CD4-positive, alpha-beta T cell (primary cell): Measurements from ENCODE around the gene GALNT2. TPM values are rescaled to one million over a fixed set of nuclear protein-coding genes. Genes with fewer than 3 reads are reported as not detected.

ENCODE experiments used
- ATAC-seq: fragments of 200-7000 bp; cut with Tn5 transposase; one replicate; pipeline ENCODE4 v1.10.0; 2022; ENCODE audit warnings: mild to moderate bottlenecking; ENCODE audit not compliant: poor library complexity
- CTCF ChIA-PET: fragments of 350-600 bp; sonication (Branson Sonifier 250); formaldehyde crosslinking; loops from one replicate; lab custom pipeline; 2021; ENCODE audit warnings: antibody characterized with exemption, inconsistent platforms; lab: Charles Lee
- POLR2A ChIA-PET: fragments of 350-600 bp; sonication (Branson Sonifier 250); formaldehyde crosslinking; loops from one replicate; lab custom pipeline; 2021; ENCODE audit warnings: antibody characterized with exemption, inconsistent platforms; lab: Charles Lee
- DNase-seq, 14 experiments: peaks; one replicate each; pipeline ENCODE4 v3.0.0-alpha.2; 2013 to 2020; ENCODE audit warnings: mixed read lengths in 2 of 14
- H3K27ac ChIP-seq, 2 donors: one replicate each; pipeline versions ENCODE4 v1.5.1 to v1.7.0; 2013; ENCODE audit warnings: low read length in 2 of 2, low read depth in 1 of 2, mild to moderate bottlenecking in 1 of 2
- H3K27me3 ChIP-seq, 2 experiments: 1 replicate in 1 of 2; 2 replicates in 1 of 2; pipeline versions ENCODE4 v1.6.1 to v1.7.0; 2013; ENCODE audit warnings: low read length in 2 of 2, control low read depth in 1 of 2, mild to moderate bottlenecking in 1 of 2, moderate library complexity in 1 of 2; ENCODE audit not compliant: insufficient read depth in 2 of 2, control insufficient read depth in 1 of 2
- H3K36me3 ChIP-seq: one replicate; pipeline ENCODE4 v1.6.1; 2013; ENCODE audit warnings: low read length, control low read depth; ENCODE audit not compliant: insufficient read depth
- H3K4me1 ChIP-seq: one replicate; pipeline ENCODE4 v1.6.1; 2013; ENCODE audit warnings: low read length, control low read depth; ENCODE audit not compliant: insufficient read depth
- H3K4me3 ChIP-seq: one replicate; pipeline ENCODE4 v1.5.1; 2013; ENCODE audit warnings: mild to moderate bottlenecking, low read length, moderate library complexity
- H3K9me3 ChIP-seq, 2 experiments: 1 replicate in 1 of 2; 2 replicates in 1 of 2; pipeline versions ENCODE4 v1.6.1 to v1.7.0; 2013; ENCODE audit warnings: low read length in 2 of 2, mild to moderate bottlenecking in 2 of 2, control low read depth in 1 of 2, moderate library complexity in 1 of 2; ENCODE audit not compliant: control insufficient read depth in 1 of 2, insufficient read depth in 1 of 2
- H3K27ac Mint-ChIP-seq: one replicate; pipeline ENCODE4 v1.8.0; 2020; ENCODE audit warnings: mixed read lengths
- H3K27me3 Mint-ChIP-seq: one replicate; pipeline ENCODE4 v1.8.0; 2021; ENCODE audit warnings: mixed read lengths
- H3K36me3 Mint-ChIP-seq: one replicate; pipeline ENCODE4 v1.8.0; 2021; ENCODE audit warnings: low read depth, mixed read lengths
- H3K4me1 Mint-ChIP-seq: one replicate; pipeline ENCODE4 v1.8.0; 2021; ENCODE audit warnings: low read depth, mixed read lengths
- H3K4me3 Mint-ChIP-seq: one replicate; pipeline ENCODE4 v1.8.0; 2020; ENCODE audit warnings: mild to moderate bottlenecking, mixed read lengths
- H3K9me3 Mint-ChIP-seq: one replicate; pipeline ENCODE4 v1.8.0; 2020; ENCODE audit warnings: mixed read lengths
- intact Hi-C, 2 experiments: fragments of 100-400 bp; cut with DNase I in 1 of 2; cut with micrococcal nuclease in 1 of 2; formaldehyde crosslinking; loops; one replicate each; pipeline versions ENCODE4 v1.15.1 to v1.9.0; 2023 to 2025; cut with DNase I, micrococcal nuclease
- total RNA-seq, 174 experiments: library from RNA in 2 of 174; stranded (reverse) in 2 of 174; gene quantifications; one replicate each; pipeline ENCODE4 v1.2.3 and lab custom pipeline; 2021 to 2026
- TF ChIP-seq, protein P1 (sequence below): fragments of 200-600 bp; IDR thresholded peaks from one replicate; pipeline ENCODE4 v1.8.0; 2022; ENCODE audit warnings: antibody characterized with exemption, mild to moderate bottlenecking

The GALNT2 gene
- total RNA-seq, 2 experiments from 2014 or later, result 11.0 to 11.4 TPM

DNA sequence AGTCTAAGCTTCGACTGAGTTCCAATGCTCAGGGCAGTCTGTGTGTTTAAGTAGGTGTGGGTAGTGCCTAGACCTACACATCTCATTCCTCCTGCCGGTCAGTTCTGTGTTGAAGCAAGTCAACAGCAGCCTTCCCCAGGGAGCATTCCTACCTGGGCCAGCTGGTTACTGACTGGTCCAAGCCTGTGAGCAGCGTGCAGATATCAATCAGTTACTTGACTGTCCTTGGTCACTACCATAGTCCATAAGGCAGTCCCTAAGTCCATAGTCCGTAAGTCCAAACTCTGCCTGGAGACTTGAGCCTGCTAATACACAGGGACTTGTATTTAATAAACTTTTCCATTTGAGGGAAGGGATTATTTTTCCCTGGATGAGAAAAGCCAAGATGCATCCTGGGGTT is 187.2 kb downstream of the GALNT2 start:
- Mint-ChIP-seq H3K4me3 (no peak overlapping the region), H3K4me1 (no peaks in the 10 kb centered on the region), H3K27me3 (no peaks in the 10 kb centered on the region), H3K9me3 (no peaks in the 10 kb centered on the region), H3K27ac (no peak overlapping the region), H3K36me3 (peaks cover 79% of the 10 kb centered on the region)
- ChIA-PET POLR2A (no interaction called here), CTCF (no interaction called here)
- H3K4me1 ChIP-seq, result no peaks in the 10 kb centered on the region
- no peak overlapping the region for H3K4me3 ChIP-seq
- DNase-seq (no peak), ATAC-seq (no peak)
- TF ChIP-seq, protein P1, sequence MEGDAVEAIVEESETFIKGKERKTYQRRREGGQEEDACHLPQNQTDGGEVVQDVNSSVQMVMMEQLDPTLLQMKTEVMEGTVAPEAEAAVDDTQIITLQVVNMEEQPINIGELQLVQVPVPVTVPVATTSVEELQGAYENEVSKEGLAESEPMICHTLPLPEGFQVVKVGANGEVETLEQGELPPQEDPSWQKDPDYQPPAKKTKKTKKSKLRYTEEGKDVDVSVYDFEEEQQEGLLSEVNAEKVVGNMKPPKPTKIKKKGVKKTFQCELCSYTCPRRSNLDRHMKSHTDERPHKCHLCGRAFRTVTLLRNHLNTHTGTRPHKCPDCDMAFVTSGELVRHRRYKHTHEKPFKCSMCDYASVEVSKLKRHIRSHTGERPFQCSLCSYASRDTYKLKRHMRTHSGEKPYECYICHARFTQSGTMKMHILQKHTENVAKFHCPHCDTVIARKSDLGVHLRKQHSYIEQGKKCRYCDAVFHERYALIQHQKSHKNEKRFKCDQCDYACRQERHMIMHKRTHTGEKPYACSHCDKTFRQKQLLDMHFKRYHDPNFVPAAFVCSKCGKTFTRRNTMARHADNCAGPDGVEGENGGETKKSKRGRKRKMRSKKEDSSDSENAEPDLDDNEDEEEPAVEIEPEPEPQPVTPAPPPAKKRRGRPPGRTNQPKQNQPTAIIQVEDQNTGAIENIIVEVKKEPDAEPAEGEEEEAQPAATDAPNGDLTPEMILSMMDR, result no peak
- intact Hi-C loops, result no loop called here
- no peaks in the 10 kb centered on the region for H3K9me3 ChIP-seq
- no peak overlapping the region for H3K27ac ChIP-seq
- no peaks in the 10 kb centered on the region for H3K27me3 ChIP-seq
- H3K36me3 ChIP-seq, result peaks cover 44% of the 10 kb centered on the region

DNA sequence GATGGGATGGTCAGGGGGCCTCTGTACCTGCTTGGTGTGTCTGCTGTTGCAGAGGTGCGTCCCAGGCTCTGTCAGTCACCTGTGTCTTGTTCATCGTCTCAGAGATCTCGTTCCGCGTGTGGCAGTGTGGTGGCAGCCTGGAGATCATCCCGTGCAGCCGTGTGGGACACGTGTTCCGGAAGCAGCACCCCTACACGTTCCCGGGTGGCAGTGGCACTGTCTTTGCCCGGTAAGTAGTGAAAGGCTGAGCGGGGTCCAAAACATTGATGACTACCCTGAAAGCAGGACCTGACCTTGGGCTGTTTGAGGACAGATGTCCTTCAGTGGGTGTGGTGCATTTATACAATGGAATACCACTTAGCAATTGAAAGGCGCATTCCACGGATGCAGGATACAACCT is 188.1 kb downstream of the GALNT2 start:
- H3K27me3 ChIP-seq, result no peaks in the 10 kb centered on the region
- peaks cover 77% of the 10 kb centered on the region for H3K36me3 Mint-ChIP-seq
- H3K36me3 ChIP-seq, result peaks cover 35% of the 10 kb centered on the region
- H3K4me1 ChIP-seq, result no peaks in the 10 kb centered on the region
- no peak for ATAC-seq
- no peaks in the 10 kb centered on the region for H3K27me3 Mint-ChIP-seq
- H3K27ac ChIP-seq, result no peak overlapping the region
- CTCF ChIA-PET, result no interaction called here
- H3K4me3 Mint-ChIP-seq, result no peak overlapping the region
- TF ChIP-seq, protein P1, result no peak
- no peak for DNase-seq
- POLR2A ChIA-PET, result no interaction called here
- no peaks in the 10 kb centered on the region for H3K9me3 ChIP-seq
- H3K9me3 Mint-ChIP-seq, result no peaks in the 10 kb centered on the region
- H3K4me1 Mint-ChIP-seq, result no peaks in the 10 kb centered on the region
- intact Hi-C loops, result no loop called here
- H3K27ac Mint-ChIP-seq, result no peak overlapping the region
- no peak overlapping the region for H3K4me3 ChIP-seq

DNA sequence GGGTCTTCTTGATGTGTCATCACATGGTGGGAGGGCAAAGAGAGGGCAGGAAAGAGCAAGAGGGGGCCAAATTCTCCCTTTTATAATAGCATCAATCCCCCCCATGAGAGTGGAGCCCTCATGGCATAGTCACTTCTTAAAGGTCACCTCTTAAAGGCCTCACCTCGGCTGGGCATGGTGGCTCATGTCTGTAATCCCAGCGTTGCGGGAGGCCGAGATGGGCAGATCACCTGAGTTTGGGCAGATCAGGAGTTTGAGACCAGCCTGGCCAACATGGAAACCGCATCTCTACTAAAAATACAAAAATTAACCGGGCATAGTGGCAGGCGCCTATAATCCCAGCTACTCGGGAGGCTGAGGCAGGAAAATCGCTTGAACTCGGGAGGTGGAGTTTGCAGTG is 189.0 kb downstream of the GALNT2 start:
- H3K27ac Mint-ChIP-seq, result no peak overlapping the region
- no peak overlapping the region for H3K4me3 ChIP-seq
- POLR2A ChIA-PET, result no interaction called here
- ATAC-seq, result no peak
- CTCF ChIA-PET, result no interaction called here
- peaks cover 68% of the 10 kb centered on the region for H3K36me3 Mint-ChIP-seq
- no peak overlapping the region for H3K27ac ChIP-seq
- no peaks in the 10 kb centered on the region for H3K27me3 ChIP-seq
- TF ChIP-seq, protein P1, result no peak
- no peaks in the 10 kb centered on the region for H3K9me3 Mint-ChIP-seq
- DNase-seq, result no peak
- H3K4me1 Mint-ChIP-seq, result no peaks in the 10 kb centered on the region
- H3K9me3 ChIP-seq, result no peaks in the 10 kb centered on the region
- H3K36me3 ChIP-seq, result peaks cover 32% of the 10 kb centered on the region
- no peaks in the 10 kb centered on the region for H3K4me1 ChIP-seq
- H3K27me3 Mint-ChIP-seq, result no peaks in the 10 kb centered on the region
- H3K4me3 Mint-ChIP-seq, result no peak overlapping the region
- intact Hi-C loops, result no loop called here
